HG03139 (cell line): ENCODE measurements around the gene PRSS23.
"Not testable (repeated sequence)": the region's sequence is repeated elsewhere in the genome, so short reads cannot be mapped to it uniquely, and the experiment has no call there.

ENCODE experiments used
- ATAC-seq: cut with Tn5 transposase; IDR thresholded peaks from one replicate; pipeline ENCODE4 v1.9.1; 2021; ENCODE audit not compliant: unreplicated experiment

The PRSS23 gene, protein sequence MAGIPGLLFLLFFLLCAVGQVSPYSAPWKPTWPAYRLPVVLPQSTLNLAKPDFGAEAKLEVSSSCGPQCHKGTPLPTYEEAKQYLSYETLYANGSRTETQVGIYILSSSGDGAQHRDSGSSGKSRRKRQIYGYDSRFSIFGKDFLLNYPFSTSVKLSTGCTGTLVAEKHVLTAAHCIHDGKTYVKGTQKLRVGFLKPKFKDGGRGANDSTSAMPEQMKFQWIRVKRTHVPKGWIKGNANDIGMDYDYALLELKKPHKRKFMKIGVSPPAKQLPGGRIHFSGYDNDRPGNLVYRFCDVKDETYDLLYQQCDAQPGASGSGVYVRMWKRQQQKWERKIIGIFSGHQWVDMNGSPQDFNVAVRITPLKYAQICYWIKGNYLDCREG

DNA sequence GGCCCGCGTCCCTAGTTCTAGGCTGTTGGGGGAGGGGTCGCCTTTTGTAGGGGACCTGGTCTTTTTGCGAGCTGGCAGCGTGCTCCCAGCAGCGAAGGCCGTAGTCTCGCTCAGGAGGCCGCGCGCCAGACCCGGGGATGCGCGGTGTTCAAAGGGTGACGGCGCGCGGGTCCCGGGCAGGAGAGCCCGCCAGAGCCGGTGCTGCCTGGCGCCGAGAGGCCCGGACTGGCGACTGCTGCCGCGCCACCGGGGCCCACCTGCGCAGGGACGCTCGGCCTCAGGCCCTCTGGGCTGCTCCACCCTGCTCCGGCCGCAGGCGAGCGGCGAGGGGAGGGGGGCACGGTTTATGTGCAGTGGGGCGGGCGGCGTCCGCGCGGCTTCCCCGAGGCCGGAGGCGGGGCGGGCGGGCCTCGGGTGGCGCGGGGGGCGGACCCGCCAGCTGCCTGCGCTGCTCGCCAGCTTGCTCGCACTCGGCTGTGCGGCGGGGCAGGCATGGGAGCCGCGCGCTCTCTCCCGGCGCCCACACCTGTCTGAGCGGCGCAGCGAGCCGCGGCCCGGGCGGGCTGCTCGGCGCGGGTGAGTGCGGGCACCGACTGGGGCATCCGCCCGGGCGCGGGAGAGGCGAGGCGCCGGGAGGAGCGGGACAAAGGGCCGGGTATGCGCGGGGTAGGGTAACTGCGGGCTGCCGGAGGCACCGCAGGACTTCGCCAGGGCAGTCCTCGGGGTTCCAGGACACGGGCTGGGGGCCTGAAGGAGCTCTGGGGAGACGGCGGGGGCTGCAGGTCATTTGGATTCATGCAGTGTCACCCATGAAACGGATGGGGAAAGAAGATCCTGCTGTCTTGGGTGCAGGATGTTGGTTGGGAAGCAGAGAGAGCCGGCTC lies at the start of gene PRSS23:
TSS of gene PRSS23 (plus strand) at position 467 of the 884 bp plus-strand sequence. CDS start 7,102 bp downstream, outside the sequence.
- ATAC-seq: no peak

DNA sequence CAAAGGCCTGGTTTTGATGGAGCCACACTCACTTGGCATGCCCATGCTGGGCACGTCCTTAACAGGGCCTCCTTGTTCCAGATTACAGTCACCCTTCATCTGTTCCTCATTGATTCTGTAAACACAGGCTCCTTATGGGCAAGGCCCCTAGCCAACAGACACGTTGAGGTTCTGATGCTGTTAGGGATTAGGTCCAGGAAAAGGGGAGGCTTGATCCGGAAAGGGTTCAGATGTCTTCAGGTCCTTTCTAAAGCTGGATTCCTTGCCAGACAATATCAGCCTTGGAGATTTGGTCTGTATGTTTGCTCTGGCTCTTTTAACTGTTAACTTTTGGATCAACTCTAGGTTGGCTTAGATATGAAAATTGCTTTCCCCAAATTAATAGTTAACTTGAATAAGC lies 46.9 kb upstream of the PRSS23 start:
- ATAC-seq: no peak

GRCh38 chr11:86755146-86755545 lies 45.2 kb upstream of the PRSS23 start:
- no peak for ATAC-seq

DNA sequence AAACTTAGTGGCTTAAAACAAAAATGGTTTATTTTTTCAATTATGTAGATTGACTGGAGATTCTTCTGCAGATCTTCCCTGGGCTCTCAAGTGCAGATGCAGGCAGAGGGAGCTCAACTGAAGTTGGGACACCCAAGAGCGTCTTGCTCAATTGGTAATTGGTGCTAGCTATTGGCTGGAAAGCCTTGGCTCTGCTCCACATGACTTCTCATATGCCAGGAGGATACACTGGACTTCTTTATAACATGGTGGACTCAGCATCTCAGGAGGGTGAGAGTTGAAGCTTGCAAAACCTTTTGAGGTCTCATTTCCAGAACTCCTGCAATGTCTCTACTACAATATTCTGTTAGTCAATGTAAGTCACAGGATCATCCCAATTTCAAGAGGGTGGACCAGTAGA lies 42.2 kb upstream of the PRSS23 start:
- ATAC-seq: no peak

- ATAC-seq: no peak
These were observed 39.8 kb upstream of the PRSS23 start for GRCh38 chr11:86760577-86760976.

GRCh38 chr11:86761978-86762377 lies 38.4 kb upstream of the PRSS23 start:
- ATAC-seq: no peak

DNA sequence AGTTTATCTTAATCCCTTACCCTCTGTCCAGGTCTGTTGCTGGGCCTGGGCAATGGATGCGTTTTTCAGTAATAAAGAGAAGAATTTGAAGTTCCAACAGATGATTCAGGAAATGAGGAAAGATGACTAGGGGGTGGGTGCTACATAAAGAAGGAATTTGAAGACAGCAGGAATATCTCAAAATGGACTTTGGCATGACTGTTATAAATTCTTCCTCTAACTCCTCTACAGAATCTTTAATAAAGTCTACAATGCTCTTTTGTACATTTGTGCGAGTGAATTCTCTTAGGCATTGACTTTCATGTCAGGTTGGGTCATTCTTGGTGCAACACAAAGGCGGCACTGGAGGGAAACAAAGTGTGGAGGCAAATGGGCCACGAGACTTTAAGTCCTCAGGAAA lies 35.1 kb upstream of the PRSS23 start:
- ATAC-seq: no peak

DNA sequence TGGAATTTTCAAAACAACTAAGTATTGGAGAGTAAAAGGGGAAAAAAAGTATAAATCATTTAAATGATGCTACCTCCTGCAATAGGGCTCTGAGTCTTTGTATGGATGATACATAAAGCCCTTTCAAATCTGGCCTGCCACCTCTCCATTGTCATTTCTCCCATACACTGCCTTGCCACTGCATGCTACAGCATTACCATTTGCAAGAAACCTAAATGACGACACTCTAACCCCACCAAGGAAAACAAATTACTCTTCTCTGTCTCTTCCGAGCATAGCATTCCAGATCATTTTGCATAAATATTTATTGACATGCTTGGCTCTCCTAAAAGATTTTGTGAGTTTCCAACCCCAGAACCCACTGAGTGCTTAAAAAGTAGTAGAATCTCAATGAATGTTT lies 34.5 kb upstream of the PRSS23 start:
- no peak for ATAC-seq

DNA sequence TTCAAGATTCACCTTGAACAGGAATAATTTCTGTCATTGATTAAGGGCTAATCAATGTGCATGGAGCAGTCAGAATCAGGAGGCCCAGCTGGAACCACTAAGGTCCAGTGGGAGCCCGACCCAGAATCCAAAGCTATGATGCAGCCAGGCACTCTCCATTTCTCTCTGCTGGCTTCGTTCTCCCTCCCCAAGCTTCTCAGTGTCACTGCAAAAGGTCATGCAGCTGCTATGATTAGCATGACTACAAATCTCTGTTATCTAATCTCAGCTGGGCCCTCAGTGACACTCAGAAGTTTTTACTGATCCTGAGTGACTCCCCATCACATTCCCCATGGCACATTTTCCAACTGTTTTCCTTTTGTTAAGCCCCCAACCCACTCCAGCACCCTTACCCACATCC lies 31.1 kb upstream of the PRSS23 start:
- no peak for ATAC-seq

- ATAC-seq: not testable (repeated sequence)
These were observed 29.8 kb upstream of the PRSS23 start for GRCh38 chr11:86770473-86771027.

GRCh38 chr11:86772999-86773398 lies 27.3 kb upstream of the PRSS23 start:
- no peak for ATAC-seq

DNA sequence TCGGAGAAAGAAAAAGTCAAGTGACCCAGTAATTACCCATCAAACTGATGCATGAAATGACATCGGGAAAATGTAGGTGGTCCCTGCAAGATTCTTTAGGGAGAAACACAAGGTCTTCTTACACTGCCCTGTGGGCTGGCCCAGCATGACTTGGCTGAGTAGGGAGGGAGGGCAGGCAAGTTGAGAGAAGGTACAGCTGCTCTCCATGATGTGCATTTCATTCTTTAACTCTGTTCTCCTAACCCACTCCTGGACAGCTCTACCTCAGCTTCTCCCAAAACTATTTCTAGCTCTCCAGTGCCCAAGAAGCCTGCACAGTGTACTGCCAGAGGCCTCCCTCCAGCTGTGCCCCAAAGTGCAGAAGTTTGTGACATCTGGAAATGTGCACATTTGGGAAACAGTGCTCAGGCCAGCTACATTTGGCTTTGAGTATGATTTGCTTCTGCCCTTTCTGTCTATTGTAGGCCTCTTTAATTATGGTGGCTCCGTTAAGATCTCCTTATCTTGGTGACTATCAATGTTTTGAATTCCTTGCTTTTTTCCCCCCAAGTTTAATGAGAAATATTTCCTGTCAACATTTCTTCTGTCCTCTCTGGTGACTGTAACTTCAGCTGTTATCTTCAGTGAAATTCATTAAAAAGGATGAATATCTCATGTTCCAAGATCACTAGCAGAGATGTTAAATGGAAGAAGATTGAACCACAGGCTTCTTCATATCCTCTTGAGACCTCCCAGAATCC lies 26.7 kb upstream of the PRSS23 start:
- ATAC-seq: no peak

DNA sequence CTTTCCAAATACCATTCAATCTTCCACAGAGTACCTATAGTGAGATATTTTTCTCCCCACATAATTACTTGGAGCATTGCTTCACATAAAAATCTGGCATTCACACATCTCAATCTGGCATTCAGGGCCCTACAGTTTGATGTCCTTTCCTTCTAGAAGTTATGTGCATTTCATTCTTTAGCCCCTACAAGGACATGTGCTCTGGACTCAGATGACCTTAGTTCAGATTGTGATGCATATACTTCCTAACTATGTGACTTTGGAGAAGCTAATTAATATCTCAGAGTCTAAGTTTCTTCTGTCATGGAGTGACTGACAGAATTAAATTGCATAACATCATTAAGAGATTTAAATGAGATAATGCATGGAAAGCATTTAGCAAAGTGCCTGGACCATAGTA lies 25.9 kb upstream of the PRSS23 start:
- ATAC-seq: no peak

DNA sequence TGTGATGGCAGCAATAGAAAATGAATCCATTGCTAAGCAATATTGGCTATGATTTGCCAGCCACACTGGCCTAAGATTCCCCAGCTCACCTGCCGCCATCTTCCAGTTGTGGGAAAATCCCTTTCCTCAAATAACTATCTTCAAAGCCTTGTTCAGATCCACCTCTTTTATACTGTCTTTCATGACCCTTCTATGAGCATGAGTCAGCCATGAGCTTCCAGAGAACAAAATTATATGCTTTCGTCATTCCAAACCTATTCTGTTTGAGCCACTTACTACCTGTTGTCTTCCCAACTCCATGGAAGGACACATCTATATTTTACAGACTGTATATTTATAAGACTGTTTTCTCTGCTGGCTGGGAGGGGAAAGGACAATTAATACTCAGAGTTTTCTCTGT lies 25.0 kb upstream of the PRSS23 start:
- no peak for ATAC-seq

DNA sequence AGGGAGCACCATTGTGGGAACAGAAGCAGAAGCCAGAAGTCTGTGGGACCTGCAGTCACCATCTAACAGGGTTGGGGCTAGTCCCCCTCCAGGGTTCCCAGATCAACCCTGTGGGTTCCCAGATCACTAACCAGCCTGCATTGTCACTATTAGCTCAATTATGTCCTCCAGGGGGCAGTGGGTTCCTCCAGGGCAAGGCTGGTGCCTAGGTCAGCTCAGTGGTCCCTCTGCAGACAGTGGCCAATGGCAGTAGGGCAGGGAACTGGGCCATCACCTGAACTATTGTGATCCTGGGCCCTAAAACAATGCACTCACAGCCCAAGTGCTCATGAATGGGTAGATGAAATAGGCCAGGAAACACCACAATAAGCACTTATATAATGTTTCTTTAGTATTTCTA lies 18.8 kb upstream of the PRSS23 start:
- ATAC-seq: no peak

DNA sequence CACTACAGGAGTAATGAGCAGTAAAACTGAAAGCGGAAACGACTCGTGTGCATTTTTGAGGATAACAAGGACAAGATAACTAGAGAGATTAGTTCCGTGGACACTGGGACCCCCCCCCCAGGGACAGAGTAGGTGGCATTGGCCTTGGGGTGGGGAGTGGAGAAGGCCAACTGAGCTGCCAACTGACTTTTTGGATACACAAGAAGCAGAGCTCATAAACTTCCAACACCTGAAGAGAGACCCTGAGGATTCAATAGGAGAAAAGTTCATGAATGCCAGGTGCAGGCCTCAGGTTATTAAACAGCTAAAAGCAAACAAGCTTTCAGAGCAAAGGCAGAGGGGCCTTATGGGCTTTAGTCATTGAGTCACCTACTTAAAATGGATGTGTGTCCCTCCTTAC lies 17.6 kb upstream of the PRSS23 start:
- no peak for ATAC-seq

- ATAC-seq: no peak
These were observed 16.7 kb upstream of the PRSS23 start for GRCh38 chr11:86783661-86784060.

- ATAC-seq: no peak
These were observed 16.1 kb upstream of the PRSS23 start for GRCh38 chr11:86784241-86784681.

DNA sequence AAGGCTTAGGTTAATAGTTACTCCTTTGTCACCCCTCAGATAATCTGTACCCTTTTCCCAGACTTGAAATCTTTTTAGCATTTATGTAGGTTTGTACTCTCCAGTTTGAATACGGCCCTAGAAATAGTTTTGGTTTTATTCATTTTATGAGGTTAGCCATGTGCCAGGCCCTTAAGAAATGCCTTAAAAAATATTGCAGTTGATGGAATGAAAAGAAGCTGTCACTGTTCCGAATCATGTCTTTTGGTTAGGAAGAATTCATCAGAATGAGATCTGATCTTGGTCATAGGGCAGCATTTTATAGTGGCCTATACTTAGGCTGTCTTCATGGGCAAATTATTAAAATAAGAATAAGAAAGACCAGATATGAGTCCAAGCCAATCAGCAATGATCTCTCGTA lies 14.8 kb upstream of the PRSS23 start:
- ATAC-seq: no peak

DNA sequence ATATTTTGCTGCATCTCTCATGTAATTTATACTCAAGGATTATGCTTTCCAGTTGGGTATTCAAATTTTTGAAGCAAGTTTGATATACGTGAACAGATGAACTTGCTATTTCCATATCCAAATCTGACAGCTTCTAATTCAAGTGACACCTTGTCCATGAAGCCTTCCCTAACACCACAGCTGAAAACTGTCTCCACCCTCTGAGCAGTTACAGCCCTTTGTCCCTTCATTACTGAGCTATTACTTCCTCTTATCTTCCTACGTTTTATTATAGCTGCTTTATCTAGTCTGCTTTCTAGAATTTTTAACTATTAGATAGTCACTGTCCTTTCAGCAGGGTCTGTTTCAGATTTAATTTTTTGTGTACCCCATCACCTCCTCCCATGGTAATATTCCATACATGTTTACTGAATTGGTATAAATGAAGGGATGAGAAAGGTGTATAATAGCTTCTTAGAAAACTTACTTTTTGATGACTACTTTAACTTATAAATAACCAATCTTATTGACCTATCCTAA lies 13.3 kb upstream of the PRSS23 start:
- ATAC-seq: no peak

DNA sequence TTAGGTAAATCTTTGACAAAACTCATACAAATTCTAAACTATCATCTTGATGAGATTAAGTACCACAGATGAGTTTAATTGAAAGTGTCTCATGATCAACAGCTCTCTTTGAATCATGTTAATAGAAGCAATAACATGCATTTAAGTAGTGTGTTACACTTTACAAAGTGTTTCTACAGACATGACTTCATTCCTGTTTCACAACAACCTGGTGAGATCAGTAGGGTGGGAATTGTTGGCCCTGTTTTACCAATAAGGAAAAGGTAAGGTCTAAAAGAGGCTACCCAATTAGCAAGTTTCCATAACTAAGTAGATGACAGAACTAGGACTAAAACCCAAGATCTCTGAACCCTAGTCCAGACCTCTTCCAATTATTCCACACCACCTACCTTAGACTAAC lies 12.7 kb upstream of the PRSS23 start:
- ATAC-seq: no peak
